Fibroblast of peridontal ligament (primary cell): ENCODE data around the gene SAMD4B.

ENCODE experiments used
- DNase-seq: peaks from one replicate; pipeline ENCODE4 v3.0.0-alpha.2; 2010; ENCODE audit errors: extremely low read depth

SAMD4B gene

GRCh38 chr19:39427707-39428106 lies 85.5 kb downstream of the SAMD4B start:
- DNase-seq = no peak

DNA sequence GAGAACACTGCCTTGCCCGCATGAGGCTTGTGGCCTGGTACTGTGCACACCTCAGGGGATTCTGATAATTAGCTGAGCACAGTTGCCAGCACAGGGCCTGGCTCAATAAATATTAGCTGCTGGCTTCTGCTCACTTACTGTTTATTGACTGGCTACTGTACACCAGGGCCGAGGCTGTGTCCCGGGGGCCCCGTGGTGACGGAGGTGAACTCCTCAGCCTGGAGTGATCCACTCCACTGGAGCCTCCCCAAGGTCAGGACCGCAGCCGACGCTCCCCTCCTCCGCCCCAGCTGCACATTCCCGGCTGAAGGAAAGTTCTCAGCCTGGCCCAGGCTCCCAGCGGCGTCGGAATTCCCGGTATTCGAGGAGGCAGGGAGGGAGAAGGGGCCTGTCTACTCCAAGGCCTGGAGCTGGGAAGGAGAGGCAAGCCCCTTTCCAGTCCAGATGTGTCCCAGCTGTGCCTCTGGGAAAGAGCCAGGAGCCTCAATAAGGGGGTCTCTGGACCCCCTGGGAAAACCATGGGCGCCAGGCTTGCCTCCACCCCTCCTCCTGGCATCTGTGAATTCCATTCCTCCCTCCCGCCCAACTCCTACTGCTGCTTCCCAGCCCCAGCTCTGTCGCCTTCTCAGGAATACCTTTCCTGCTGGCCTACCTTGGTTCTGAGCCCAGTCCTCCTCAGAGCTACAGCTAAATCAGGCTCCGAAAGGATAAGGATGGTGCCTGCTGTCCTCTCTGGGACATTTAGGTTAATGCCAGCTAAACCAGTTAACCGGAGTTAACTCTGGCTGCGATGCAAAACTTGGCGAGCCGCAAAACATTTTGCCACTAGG lies 86.3 kb downstream of the SAMD4B start:
- DNase-seq = peak; percentile 88

- DNase-seq = peak; percentile 43
Observed at GRCh38 chr19:39430675-39431593, 88.7 kb downstream of the SAMD4B start.

- DNase-seq = no peak
Observed at GRCh38 chr19:39432677-39433025, 90.4 kb downstream of the SAMD4B start.

GRCh38 chr19:39433480-39434079 lies 91.4 kb downstream of the SAMD4B start:
- DNase-seq = no peak

DNA sequence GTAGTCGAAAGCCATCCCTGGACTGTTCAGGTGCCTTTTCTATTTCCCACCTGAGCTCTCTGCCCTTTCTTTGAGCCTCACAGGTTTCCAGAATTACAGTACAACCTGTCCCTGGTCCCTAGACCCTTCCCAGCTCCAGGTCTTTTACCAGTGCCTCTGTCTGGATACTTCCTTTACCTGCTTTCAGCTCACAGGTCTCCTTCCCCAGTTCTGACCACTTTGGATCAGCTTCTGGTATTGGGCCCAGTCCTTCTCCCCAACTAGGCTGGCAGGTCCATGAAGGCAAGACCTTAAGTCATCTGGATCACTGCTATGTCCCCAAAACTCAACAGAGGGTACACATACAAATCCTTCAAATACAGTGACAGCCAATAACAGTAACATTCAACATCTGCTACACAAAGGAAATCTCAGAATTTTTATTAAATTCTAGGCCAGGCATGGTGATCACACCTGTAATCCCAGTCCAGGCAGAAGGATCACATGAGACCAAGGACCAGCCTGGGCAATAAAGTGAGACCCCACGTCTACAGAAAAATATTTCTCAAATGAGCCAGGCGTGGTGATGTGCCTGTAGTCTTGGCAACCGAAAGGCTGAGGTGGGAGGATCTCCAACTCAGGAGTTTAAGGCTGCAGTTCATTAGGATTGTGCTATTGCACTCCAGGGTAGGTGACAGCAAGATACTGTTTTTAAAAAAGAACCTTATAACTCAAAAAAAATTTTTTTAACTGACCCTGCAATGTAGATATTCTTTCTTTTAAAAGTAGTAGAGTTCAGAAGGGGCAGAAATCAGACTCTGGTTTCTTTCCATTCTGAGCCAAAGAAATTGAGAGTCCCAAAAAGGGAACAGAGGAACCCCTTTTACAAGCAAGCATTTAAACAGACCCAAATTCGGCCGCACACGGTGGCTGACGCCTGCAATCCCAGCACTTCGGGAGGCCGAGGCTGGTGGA lies 92.2 kb downstream of the SAMD4B start:
- DNase-seq = no peak
